Neural progenitor cell (in vitro differentiated cells): Measurements from ENCODE around the gene TPSB2.
"Not testable (repeated sequence)": the region's sequence is repeated elsewhere in the genome, so short reads cannot be mapped to it uniquely, and the experiment has no call there.

ENCODE experiments used
- CTCF ChIP-seq: fragments of 200-600 bp; sonication (generic); IDR thresholded peaks from 2 replicates; pipeline ENCODE4 v1.5.1; 2017; ENCODE audit warnings: antibody characterized with exemption, mild to moderate bottlenecking
- EZH2 ChIP-seq: fragments of 200-600 bp; sonication (generic); IDR thresholded peaks from 2 replicates; pipeline ENCODE4 v1.6.1; 2017; ENCODE audit warnings: antibody characterized with exemption, mild to moderate bottlenecking, moderate library complexity
- EZH2phosphoT487 ChIP-seq: fragments of 200-600 bp; sonication (generic); IDR thresholded peaks from 2 replicates; pipeline ENCODE4 v1.6.1; 2017; ENCODE audit warnings: antibody characterized with exemption

GRCh38 chr16:1230084-1230470 lies at the start of gene TPSB2:
- not testable (repeated sequence) for TF ChIP-seq EZH2, CTCF, EZH2phosphoT487
